ENCODE data around the gene APOM. TPM values are rescaled to one million over a fixed set of nuclear protein-coding genes. Genes with fewer than 3 reads are reported as not detected.

The APOM gene
- total RNA-seq, 1 donor from 2014 or later: 1.6 TPM

- H3K4me3 ChIP-seq: no peak overlapping the region
- intact Hi-C loops (cut with DNase I): no loop called here
- H3K9me3 ChIP-seq: no peaks in the 10 kb centered on the region
- H3K36me3 ChIP-seq: peaks cover 100% of the 10 kb centered on the region
- H3K4me1 ChIP-seq: no peaks in the 10 kb centered on the region
- TF ChIP-seq, protein P1, sequence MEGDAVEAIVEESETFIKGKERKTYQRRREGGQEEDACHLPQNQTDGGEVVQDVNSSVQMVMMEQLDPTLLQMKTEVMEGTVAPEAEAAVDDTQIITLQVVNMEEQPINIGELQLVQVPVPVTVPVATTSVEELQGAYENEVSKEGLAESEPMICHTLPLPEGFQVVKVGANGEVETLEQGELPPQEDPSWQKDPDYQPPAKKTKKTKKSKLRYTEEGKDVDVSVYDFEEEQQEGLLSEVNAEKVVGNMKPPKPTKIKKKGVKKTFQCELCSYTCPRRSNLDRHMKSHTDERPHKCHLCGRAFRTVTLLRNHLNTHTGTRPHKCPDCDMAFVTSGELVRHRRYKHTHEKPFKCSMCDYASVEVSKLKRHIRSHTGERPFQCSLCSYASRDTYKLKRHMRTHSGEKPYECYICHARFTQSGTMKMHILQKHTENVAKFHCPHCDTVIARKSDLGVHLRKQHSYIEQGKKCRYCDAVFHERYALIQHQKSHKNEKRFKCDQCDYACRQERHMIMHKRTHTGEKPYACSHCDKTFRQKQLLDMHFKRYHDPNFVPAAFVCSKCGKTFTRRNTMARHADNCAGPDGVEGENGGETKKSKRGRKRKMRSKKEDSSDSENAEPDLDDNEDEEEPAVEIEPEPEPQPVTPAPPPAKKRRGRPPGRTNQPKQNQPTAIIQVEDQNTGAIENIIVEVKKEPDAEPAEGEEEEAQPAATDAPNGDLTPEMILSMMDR (IDR thresholded peaks at IDR 0.05): no peak
- ATAC-seq (peak in 1 of 2 donors; percentile 17), DNase-seq (no peak)
- H3K27ac ChIP-seq: no peak overlapping the region
- H3K27me3 ChIP-seq (ENCODE audit: low read depth): no peaks in the 10 kb centered on the region
Observed at GRCh38 chr6:31643818-31644454, 11.8 kb upstream of the APOM start.

GRCh38 chr6:31645325-31645724 is 10.4 kb upstream of the APOM start:
- H3K4me1 ChIP-seq: peaks cover 2% of the 10 kb centered on the region
- DNase-seq (no peak), ATAC-seq (no peak)
- TF ChIP-seq, protein P1 (IDR thresholded peaks at IDR 0.05): no peak
- H3K4me3 ChIP-seq: no peak overlapping the region
- intact Hi-C loops (cut with DNase I): no loop called here
- H3K27ac ChIP-seq: no peak overlapping the region
- H3K27me3 ChIP-seq (ENCODE audit: low read depth): no peaks in the 10 kb centered on the region
- no peaks in the 10 kb centered on the region for H3K9me3 ChIP-seq
- peaks cover 100% of the 10 kb centered on the region for H3K36me3 ChIP-seq

DNA sequence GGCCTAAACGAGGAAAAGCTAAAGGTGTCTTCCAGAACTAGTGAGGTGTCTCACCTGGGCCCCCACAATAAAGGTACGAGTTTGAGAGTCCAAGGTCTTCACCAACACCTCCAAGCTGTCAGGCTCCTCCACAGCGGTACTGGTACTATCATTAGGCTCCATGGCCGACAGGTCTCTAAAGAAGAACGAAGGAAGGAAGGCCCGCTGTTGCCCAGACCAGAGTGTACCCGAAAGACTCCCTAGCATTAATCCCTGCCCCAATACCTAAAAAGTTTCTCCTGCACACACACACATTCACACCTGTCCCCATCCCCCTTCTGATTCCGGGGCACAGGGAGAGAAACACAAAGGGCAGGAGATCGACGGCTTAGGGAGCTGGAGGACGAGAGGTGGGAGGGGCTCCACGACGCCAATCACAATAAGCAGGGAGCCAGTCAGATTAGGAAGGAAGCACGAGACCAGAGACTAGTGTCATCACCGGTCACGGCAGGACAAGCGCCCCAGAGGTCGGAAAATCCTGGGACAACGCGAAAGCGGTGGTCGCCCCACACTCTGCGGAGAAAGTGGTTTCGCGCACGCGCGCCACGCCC is 4.0 kb upstream of the APOM start:
- H3K4me3 ChIP-seq: peak overlapping the region; percentile 87
- peaks cover 25% of the 10 kb centered on the region for H3K4me1 ChIP-seq
- peak; percentile 79 to 82 for ATAC-seq
- intact Hi-C loops (cut with DNase I): no loop called here
- no peaks in the 10 kb centered on the region for H3K9me3 ChIP-seq
- H3K36me3 ChIP-seq: peaks cover 58% of the 10 kb centered on the region
- H3K27ac ChIP-seq: peak overlapping the region; percentile 96
- TF ChIP-seq, protein P1 (IDR thresholded peaks at IDR 0.05): no peak
- H3K27me3 ChIP-seq (ENCODE audit: low read depth): no peaks in the 10 kb centered on the region
- DNase-seq: no peak

DNA sequence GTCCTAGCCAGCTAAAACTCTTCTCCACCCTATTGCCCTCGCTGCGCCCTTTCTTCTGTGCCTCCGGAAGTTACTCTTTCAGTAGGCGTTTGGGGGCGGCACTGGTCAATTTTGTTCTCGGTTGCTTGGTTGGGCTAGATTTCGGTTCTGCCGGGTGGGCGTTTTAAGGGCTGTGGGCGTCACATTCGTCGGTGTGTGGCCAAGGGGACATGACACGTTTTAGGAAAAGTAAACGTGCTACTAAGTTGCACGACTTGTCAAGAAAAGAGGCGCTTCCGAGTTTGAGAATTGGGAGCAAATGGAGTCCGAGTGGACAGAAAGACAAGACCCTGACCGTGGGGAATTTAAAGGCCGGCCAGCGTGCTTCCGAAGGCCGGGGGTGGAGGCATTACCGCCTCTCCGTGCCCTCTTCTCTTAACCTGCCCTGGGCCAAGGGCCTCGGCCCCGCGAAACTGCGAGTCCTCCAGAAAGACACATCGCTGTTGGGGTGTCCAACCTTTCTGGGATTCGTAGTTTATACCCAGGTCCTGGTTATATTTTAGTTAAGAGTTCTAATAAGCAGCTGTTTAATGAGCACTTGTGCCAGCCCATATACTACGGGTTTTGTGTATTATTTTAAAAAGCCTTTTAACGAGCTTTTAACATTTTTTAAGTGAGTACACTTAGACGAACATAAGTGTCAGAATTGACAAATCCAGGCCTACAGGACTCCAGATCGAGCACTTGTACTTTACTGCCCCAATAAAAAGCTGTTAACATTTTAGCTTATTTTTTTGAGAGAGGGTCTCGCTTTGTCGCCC is 2.6 kb upstream of the APOM start:
- peaks cover 36% of the 10 kb centered on the region for H3K4me1 ChIP-seq
- H3K9me3 ChIP-seq: no peaks in the 10 kb centered on the region
- peak; percentile 87 to 88 for ATAC-seq
- peak overlapping the region; percentile 96 for H3K27ac ChIP-seq
- peak overlapping the region; percentile 87 for H3K4me3 ChIP-seq
- TF ChIP-seq, protein P1 (IDR thresholded peaks at IDR 0.05): no peak
- intact Hi-C loops (cut with DNase I): no loop called here
- peaks cover 58% of the 10 kb centered on the region for H3K36me3 ChIP-seq
- H3K27me3 ChIP-seq (ENCODE audit: low read depth): no peaks in the 10 kb centered on the region
- peak; percentile 88 for DNase-seq

- Histone ChIP-seq H3K27me3 (ENCODE audit: low read depth) (no peaks in the 10 kb centered on the region), H3K9me3 (no peaks in the 10 kb centered on the region), H3K4me1 (peaks cover 53% of the 10 kb centered on the region), H3K4me3 (no peak overlapping the region), H3K36me3 (peaks cover 42% of the 10 kb centered on the region), H3K27ac (no peak overlapping the region)
- intact Hi-C loops (cut with DNase I): no loop called here
- ATAC-seq (no peak), DNase-seq (no peak)
- TF ChIP-seq, protein P1 (IDR thresholded peaks at IDR 0.05): no peak
Observed at GRCh38 chr6:31654574-31655348, 933 bp upstream of the APOM start.
